Large intestine (tissue), 12 donors: ENCODE data around the gene TLCD2. TPM values are rescaled to one million over a fixed set of nuclear protein-coding genes. Genes with fewer than 3 reads are reported as not detected.
A peak's percentile ranks its signal among the peaks of the same experiment; 100 is the strongest.

Experiments used
- DNase-seq, 2 donors: peaks; one replicate each; pipeline versions ENCODE4 v3.0.0 to v3.0.0-alpha.2; 2013
- H3K27ac ChIP-seq: one replicate; pipeline ENCODE4 v1.5.1; 2013; ENCODE audit warnings: low read length
- H3K27me3 ChIP-seq: 2 replicates; pipeline ENCODE4 v1.6.1; 2013; ENCODE audit warnings: low read length; ENCODE audit not compliant: control insufficient read depth, insufficient read depth
- H3K36me3 ChIP-seq: 2 replicates; pipeline ENCODE4 v1.6.1; 2013; ENCODE audit warnings: low read length; ENCODE audit not compliant: control insufficient read depth, insufficient read depth
- H3K4me1 ChIP-seq: one replicate; pipeline ENCODE4 v1.6.1; 2013; ENCODE audit warnings: low read length; ENCODE audit not compliant: control insufficient read depth, insufficient read depth
- H3K4me3 ChIP-seq: one replicate; pipeline ENCODE4 v1.5.1; 2013; ENCODE audit warnings: low read length
- H3K9me3 ChIP-seq: one replicate; pipeline ENCODE4 v1.6.1; 2013; ENCODE audit warnings: mild to moderate bottlenecking, low read depth, low read length, moderate library complexity; ENCODE audit not compliant: control insufficient read depth
- WGBS: methylation state at CpG from one replicate; pipeline ENCODE4 v1.1.5; 2013; ENCODE audit warnings: low lambda C conversion rate; ENCODE audit not compliant: insufficient coverage; 5-methylcytosine and 5-hydroxymethylcytosine counted together
- long read RNA-seq, 11 donors: transcript quantifications; one replicate each; lab custom pipeline, GENCODE V29; 2026
- polyA plus RNA-seq: library from polyadenylated mRNA; unstranded; fragments of 120-200 nt; gene quantifications from one replicate; pipeline ENCODE4 v1.2.1, GENCODE V29; 2013

The TLCD2 gene
- polyA plus RNA-seq = 2.8 TPM
- long read RNA-seq, donor 1 = 0 reads
- long read RNA-seq, donor 2, full-length matches to known transcripts = 1 of 1 reads
- long read RNA-seq, donor 2, partial matches to known transcripts = 0 of 1 reads
- long read RNA-seq, donor 2, other reads (novel, unspliced or antisense) = 0 of 1 reads
- long read RNA-seq, donor 3 = 0 reads
- long read RNA-seq, donor 4 = 0 reads
- long read RNA-seq, donor 5 = 0 reads
- long read RNA-seq, donor 6 = 0 reads
- long read RNA-seq, donor 7 = 0 reads
- long read RNA-seq, donor 8 = 0 reads
- long read RNA-seq, donor 9 = 0 reads
- long read RNA-seq, donor 10 = 0 reads
- long read RNA-seq, donor 11, full-length matches to known transcripts = 2 of 2 reads
- long read RNA-seq, donor 11, partial matches to known transcripts = 0 of 2 reads
- long read RNA-seq, donor 11, other reads (novel, unspliced or antisense) = 0 of 2 reads

GRCh38 chr17:1709971-1710806, at the start of gene TLCD2:
Gene TLCD2 (minus strand): TSS chr17:1710377. CDS start chr17:1710242, 135 bp downstream.
- no peaks in the 10 kb centered on the region for H3K9me3 ChIP-seq
- DNase-seq = peak; percentile 81 to 96
- H3K4me1 ChIP-seq = peaks cover 28% of the 10 kb centered on the region
- H3K27ac ChIP-seq = peak within 1 kb of the TSS; percentile 46
- no CpG with 5 or more reads among the region's 83 CpGs for WGBS
- H3K4me3 ChIP-seq = peak within 1 kb of the TSS; percentile 59
- H3K27me3 ChIP-seq = no peaks in the 10 kb centered on the region
- peaks cover 20% of the 10 kb centered on the region for H3K36me3 ChIP-seq

GRCh38 chr17:1759529-1759928, 49.4 kb upstream of the TLCD2 start:
- Histone ChIP-seq H3K4me3 (no peak overlapping the region), H3K9me3 (no peaks in the 10 kb centered on the region), H3K27ac (no peak overlapping the region), H3K27me3 (no peaks in the 10 kb centered on the region), H3K4me1 (peaks cover 27% of the 10 kb centered on the region), H3K36me3 (no peaks in the 10 kb centered on the region)
- no peak for DNase-seq
- 100% methylated on average over 1 of the region's 5 CpGs for WGBS

GRCh38 chr17:1758807-1759206, 48.6 kb upstream of the TLCD2 start:
- no CpG with 5 or more reads among the region's 15 CpGs for WGBS

GRCh38 chr17:1755827-1756262, 45.7 kb upstream of the TLCD2 start:
- 52% methylated on average over 3 of the region's 17 CpGs for WGBS
- Histone ChIP-seq H3K27ac (no peak overlapping the region), H3K9me3 (no peaks in the 10 kb centered on the region), H3K27me3 (no peaks in the 10 kb centered on the region), H3K4me1 (peaks cover 8% of the 10 kb centered on the region), H3K36me3 (no peaks in the 10 kb centered on the region), H3K4me3 (no peak overlapping the region)
- no peak for DNase-seq

More at GRCh38 chr17:1758807-1759206, 48.6 kb upstream of the TLCD2 start:
- Histone ChIP-seq H3K36me3 (no peaks in the 10 kb centered on the region), H3K27me3 (no peaks in the 10 kb centered on the region), H3K27ac (no peak overlapping the region), H3K4me1 (peaks cover 20% of the 10 kb centered on the region), H3K9me3 (no peaks in the 10 kb centered on the region), H3K4me3 (no peak overlapping the region)
- no peak for DNase-seq

DNA sequence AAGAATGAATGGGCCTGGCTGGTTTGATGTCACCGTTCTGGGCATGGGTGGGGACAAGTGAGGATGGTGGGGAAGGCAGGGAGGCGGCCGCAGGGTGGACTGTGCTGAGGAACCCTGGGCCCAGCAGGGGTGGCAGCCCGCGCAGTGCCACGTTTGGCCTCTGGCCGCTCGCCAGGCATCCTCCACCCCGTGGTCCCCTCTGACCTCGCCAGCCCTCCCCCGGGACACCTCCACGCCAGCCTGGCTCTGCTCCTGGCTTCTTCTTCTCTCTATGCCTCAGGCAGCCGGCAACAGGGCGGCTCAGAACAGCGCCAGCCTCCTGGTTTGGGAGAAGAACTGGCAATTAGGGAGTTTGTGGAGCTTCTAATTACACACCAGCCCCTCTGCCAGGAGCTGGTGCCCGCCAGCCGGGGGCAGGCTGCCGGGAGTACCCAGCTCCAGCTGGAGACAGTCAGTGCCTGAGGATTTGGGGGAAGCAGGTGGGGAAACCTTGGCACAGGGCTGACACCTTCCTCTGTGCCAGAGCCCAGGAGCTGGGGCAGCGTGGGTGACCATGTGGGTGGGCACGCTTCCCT, 45.2 kb upstream of the TLCD2 start:
- Histone ChIP-seq H3K27ac (no peak overlapping the region), H3K4me1 (peaks cover 8% of the 10 kb centered on the region), H3K4me3 (no peak overlapping the region), H3K27me3 (no peaks in the 10 kb centered on the region), H3K36me3 (no peaks in the 10 kb centered on the region), H3K9me3 (no peaks in the 10 kb centered on the region)
- no CpG with 5 or more reads among the region's 20 CpGs for WGBS
- DNase-seq = no peak

DNA sequence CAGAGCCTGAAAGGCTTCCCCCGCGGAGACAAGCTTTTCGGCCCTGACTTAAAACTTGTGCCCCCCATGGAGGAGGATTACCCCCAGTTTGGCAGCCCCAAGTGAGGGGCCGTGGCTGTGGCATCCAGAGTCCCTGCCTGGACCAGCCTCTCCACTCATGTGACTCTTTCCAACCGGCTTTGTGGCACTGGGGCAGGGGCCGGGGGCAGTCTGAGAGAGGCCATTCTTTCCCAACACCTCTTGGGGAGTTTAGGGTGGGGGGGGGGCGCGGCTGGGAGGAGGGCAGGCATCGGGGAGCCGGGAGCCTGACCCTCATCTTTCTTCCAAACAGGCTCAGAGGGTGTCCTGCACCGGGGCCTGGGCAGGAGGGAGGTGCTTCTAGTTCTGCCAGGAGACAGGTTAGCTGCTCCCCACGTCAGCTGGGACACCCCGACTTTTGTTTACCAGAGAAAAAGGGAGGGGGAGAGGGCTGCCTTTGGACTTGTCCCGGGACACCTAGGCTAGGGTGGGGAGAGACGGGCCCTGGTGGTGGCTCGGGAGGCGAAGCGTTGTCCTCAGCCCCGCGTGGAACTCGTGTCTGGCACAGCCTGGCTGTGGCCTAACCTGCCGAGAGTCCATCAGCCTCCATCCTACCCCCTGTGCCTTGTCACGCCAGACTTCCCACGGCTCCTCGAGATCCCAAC, 44.4 kb upstream of the TLCD2 start:
- Histone ChIP-seq H3K9me3 (no peaks in the 10 kb centered on the region), H3K27me3 (no peaks in the 10 kb centered on the region), H3K27ac (no peak overlapping the region), H3K4me3 (no peak overlapping the region), H3K36me3 (peaks cover under 1% of the 10 kb centered on the region), H3K4me1 (peaks cover 8% of the 10 kb centered on the region)
- 90% methylated on average over 2 of the region's 25 CpGs for WGBS
- DNase-seq = no peak

DNA sequence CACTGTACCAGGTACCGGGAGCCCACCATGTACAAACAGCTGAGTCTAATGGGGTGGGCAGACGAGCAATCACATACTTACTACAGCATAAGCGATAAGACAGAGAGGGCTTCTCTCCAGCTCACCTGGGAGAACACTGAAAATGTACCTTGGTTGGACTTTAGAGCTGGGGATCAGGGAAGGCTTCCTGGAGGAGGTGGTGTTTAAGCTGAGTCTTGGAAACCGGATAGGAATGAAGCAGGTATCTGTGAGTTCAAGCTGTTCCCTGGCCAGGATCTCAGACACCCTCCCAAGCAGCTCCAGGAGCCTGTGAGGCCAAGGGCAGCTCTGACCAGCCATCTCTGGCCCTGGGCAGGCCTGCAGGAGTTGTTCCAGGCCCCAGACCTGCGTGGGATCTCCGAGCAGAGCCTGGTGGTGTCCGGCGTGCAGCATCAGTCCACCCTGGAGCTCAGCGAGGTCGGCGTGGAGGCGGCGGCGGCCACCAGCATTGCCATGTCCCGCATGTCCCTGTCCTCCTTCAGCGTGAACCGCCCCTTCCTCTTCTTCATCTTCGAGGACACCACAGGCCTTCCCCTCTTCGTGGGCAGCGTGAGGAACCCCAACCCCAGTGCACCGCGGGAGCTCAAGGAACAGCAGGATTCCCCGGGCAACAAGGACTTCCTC, 43.7 kb upstream of the TLCD2 start:
- no peaks in the 10 kb centered on the region for H3K9me3 ChIP-seq
- WGBS = no CpG with 5 or more reads among the region's 23 CpGs
- H3K4me1 ChIP-seq = peaks cover 8% of the 10 kb centered on the region
- peaks cover 2% of the 10 kb centered on the region for H3K36me3 ChIP-seq
- no peaks in the 10 kb centered on the region for H3K27me3 ChIP-seq
- no peak overlapping the region for H3K27ac ChIP-seq
- DNase-seq = no peak
- no peak overlapping the region for H3K4me3 ChIP-seq

- no CpG with 5 or more reads among the region's 18 CpGs for WGBS
- Histone ChIP-seq H3K27ac (no peak overlapping the region), H3K36me3 (peaks cover 7% of the 10 kb centered on the region), H3K4me3 (peak overlapping the region; percentile 10), H3K9me3 (peaks cover 8% of the 10 kb centered on the region), H3K27me3 (no peaks in the 10 kb centered on the region), H3K4me1 (peaks cover 8% of the 10 kb centered on the region)
- peak in 1 of 2 donors; percentile 40 for DNase-seq
Observed at GRCh38 chr17:1752425-1753262, 42.5 kb upstream of the TLCD2 start.

GRCh38 chr17:1750628-1751027, 40.5 kb upstream of the TLCD2 start:
- WGBS = 100% methylated on average over 3 of the region's 9 CpGs

More at GRCh38 chr17:1750628-1751027, 40.5 kb upstream of the TLCD2 start:
- H3K4me3 ChIP-seq = no peak overlapping the region
- peaks cover 8% of the 10 kb centered on the region for H3K9me3 ChIP-seq
- H3K36me3 ChIP-seq = peaks cover 7% of the 10 kb centered on the region
- peaks cover 13% of the 10 kb centered on the region for H3K4me1 ChIP-seq
- H3K27me3 ChIP-seq = no peaks in the 10 kb centered on the region
- H3K27ac ChIP-seq = no peak overlapping the region
- DNase-seq = no peak
